Hepatocyte (in vitro differentiated cells): ENCODE results near the gene NCKAP5L.

Experiments
- EZH2 ChIP-seq: fragments of 200-600 bp; sonication (generic); IDR thresholded peaks from 2 replicates; pipeline ENCODE4 v1.6.1; 2016; ENCODE audit warnings: antibody characterized with exemption, mild to moderate bottlenecking, borderline replicate concordance
- TF ChIP-seq, protein P1 (sequence below): fragments of 200-600 bp; sonication (generic); IDR thresholded peaks from 2 replicates; pipeline ENCODE4 v1.5.1; 2016; ENCODE audit warnings: antibody characterized with exemption, mild to moderate bottlenecking; ENCODE audit not compliant: poor library complexity

DNA sequence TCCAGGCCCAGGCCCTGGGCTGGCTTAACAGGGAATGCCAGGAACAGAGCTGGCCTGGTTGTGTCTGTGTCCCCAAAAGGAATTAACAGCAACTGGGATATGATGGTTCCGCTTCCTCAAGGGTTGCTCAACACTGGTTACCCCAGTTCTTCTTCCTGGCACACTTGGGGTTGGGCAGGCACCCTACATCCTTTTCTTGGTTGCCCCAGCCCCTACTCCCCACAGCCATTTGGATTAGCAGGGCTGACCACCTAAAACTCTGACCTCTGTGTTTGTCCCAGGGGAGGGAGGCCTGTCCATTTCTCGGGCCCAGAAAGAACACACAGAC lies 30.8 kb downstream of the NCKAP5L start:
- TF ChIP-seq, protein P1, sequence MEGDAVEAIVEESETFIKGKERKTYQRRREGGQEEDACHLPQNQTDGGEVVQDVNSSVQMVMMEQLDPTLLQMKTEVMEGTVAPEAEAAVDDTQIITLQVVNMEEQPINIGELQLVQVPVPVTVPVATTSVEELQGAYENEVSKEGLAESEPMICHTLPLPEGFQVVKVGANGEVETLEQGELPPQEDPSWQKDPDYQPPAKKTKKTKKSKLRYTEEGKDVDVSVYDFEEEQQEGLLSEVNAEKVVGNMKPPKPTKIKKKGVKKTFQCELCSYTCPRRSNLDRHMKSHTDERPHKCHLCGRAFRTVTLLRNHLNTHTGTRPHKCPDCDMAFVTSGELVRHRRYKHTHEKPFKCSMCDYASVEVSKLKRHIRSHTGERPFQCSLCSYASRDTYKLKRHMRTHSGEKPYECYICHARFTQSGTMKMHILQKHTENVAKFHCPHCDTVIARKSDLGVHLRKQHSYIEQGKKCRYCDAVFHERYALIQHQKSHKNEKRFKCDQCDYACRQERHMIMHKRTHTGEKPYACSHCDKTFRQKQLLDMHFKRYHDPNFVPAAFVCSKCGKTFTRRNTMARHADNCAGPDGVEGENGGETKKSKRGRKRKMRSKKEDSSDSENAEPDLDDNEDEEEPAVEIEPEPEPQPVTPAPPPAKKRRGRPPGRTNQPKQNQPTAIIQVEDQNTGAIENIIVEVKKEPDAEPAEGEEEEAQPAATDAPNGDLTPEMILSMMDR: no peak
- no peak for TF ChIP-seq EZH2
